PFSK-1 (cell line): ENCODE measurements around the gene THSD4.

ENCODE experiments used
- FOXP2 ChIP-seq: optimal IDR thresholded peaks from 2 replicates; pipeline ENCODE3; 2011; ENCODE audit warnings: borderline replicate concordance, control low read depth, inconsistent platforms; ENCODE audit not compliant: insufficient read depth; ENCODE audit errors: extremely low read length, extremely low read depth
- POLR2AphosphoS5 ChIP-seq: IDR thresholded peaks from 2 replicates; pipeline ENCODE4 v1.6.1; 2012; ENCODE audit warnings: low read depth, mild to moderate bottlenecking, control low read depth, low read length, moderate library complexity
- REST ChIP-seq, 2 experiments: IDR thresholded peaks; 2 replicates each; pipeline versions ENCODE4 v1.6.1 to v1.8.0; 2011 to 2012; ENCODE audit warnings: low read depth in 2 of 2, low read length in 2 of 2, control low read depth in 1 of 2, inconsistent platforms in 1 of 2, mild to moderate bottlenecking in 1 of 2, moderate library complexity in 1 of 2; ENCODE audit not compliant: insufficient read depth in 1 of 2
- TAF1 ChIP-seq: IDR thresholded peaks from 2 replicates; pipeline ENCODE4 v1.6.1; 2012; ENCODE audit warnings: low read length, control low read depth, borderline replicate concordance; ENCODE audit not compliant: insufficient read depth

GRCh38 chr15:71400294-71400693, 285.0 kb downstream of the THSD4 start:
- TF ChIP-seq REST (IDR thresholded peaks at IDR 0.05; ENCODE audit: insufficient read depth in 1 of 2, low read depth in 2 of 2, low read length in 2 of 2): no peak
- no peak for TF ChIP-seq TAF1
- TF ChIP-seq POLR2AphosphoS5: no peak
- no peak for TF ChIP-seq FOXP2
